GM12892 (cell line): ENCODE results near the gene ACP3.

Source experiments
- POLR2A ChIP-seq: IDR thresholded peaks from 2 replicates; pipeline ENCODE4 v1.6.1; 2011; ENCODE audit warnings: low read depth, low read length, control low read depth
- POLR2AphosphoS5 ChIP-seq: IDR thresholded peaks from 2 replicates; pipeline ENCODE4 v1.6.1; 2011; ENCODE audit warnings: low read depth, low read length, control low read depth

DNA sequence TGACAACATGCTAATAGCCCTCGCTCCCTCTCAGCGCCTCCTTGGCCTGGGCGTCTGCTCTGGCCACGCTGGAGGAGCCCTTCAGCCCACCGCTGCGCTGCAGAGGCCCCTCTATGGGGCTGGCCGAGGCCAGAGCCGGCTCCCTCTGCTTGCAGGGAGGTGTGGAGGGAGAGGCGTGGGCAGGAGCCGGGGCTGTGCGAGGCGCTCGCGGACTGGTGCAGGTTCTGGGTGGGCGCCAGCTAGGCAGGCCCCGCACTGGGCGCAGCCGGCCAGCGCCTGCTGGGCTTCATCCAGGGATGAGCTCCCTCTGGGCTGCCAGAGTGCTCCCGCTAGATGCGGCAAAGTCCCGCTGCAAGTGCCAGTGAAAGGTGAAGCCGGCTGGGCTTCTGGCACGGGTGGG, 79.0 kb downstream of the ACP3 start:
- no peak for TF ChIP-seq POLR2A
- TF ChIP-seq POLR2AphosphoS5, result no peak
